Stomach (tissue), 9 donors: ENCODE measurements around the gene SPCS3. TPM values are rescaled to one million over a fixed set of nuclear protein-coding genes. Genes with fewer than 3 reads are reported as not detected.

Experiments used
- DNase-seq, 2 donors: peaks; one replicate each; pipeline versions ENCODE4 v3.0.0 to v3.0.0-alpha.2; 2013 to 2019
- H3K27ac ChIP-seq, 5 donors: fragments of 200-600 bp in 4 of 5; sonication (generic) in 4 of 5; one replicate each; pipeline ENCODE4 v1.5.1; 2013 to 2019; ENCODE audit warnings: mild to moderate bottlenecking in 1 of 5, moderate library complexity in 1 of 5
- H3K27me3 ChIP-seq, 3 donors: fragments of 200-600 bp; sonication (generic); one replicate each; pipeline ENCODE4 v1.5.1; 2017 to 2019; ENCODE audit warnings: mixed run types in 1 of 3
- H3K36me3 ChIP-seq, 4 donors: fragments of 200-600 bp; sonication (generic); 1 replicate in 3 of 4; 2 replicates in 1 of 4; pipeline ENCODE4 v1.5.1; 2016 to 2019
- H3K4me1 ChIP-seq, 4 donors: fragments of 200-600 bp; sonication (generic); one replicate each; pipeline ENCODE4 v1.5.1; 2016 to 2019
- H3K4me3 ChIP-seq, 4 donors: fragments of 200-600 bp; sonication (generic) in 3 of 4; one replicate each; pipeline ENCODE4 v1.5.1; 2016 to 2019; ENCODE audit warnings: mild to moderate bottlenecking in 1 of 4
- H3K9me3 ChIP-seq, 4 donors: fragments of 200-600 bp; sonication (generic); one replicate each; pipeline ENCODE4 v1.5.1; 2016 to 2019
- CTCF ChIP-seq, 7 experiments: fragments of 450-650 bp in 4 of 7; fragments of 200-600 bp in 3 of 7; sonication (generic) in 3 of 7; IDR thresholded peaks; one replicate each; pipeline ENCODE4 v1.5.1; 2016 to 2019; ENCODE audit warnings: antibody characterized with exemption in 7 of 7, control low read depth in 2 of 7, mild to moderate bottlenecking in 1 of 7
- EP300 ChIP-seq: sonication (generic); formaldehyde crosslinking; IDR thresholded peaks from one replicate; pipeline ENCODE4 v1.6.1; 2017; ENCODE audit warnings: antibody characterized with exemption
- POLR2A ChIP-seq, 4 donors: fragments of 450-650 bp; IDR thresholded peaks; one replicate each; pipeline ENCODE4 v1.6.1; 2016; ENCODE audit warnings: antibody characterized with exemption in 4 of 4, control low read depth in 2 of 4, mild to moderate bottlenecking in 1 of 4, moderate library complexity in 1 of 4
- POLR2AphosphoS5 ChIP-seq, 3 donors: sonication (generic); formaldehyde crosslinking; IDR thresholded peaks; one replicate each; pipeline ENCODE4 v1.6.1; 2016; ENCODE audit warnings: antibody characterized with exemption in 3 of 3
- WGBS, 5 donors: extraction: QIAGEN DNeasy Blood & Tissue Kit in 3 of 5; methylation state at CpG; one replicate each; pipeline versions ENCODE4 v1.1.5 to v1.1.7; 2013 to 2018; 5-methylcytosine and 5-hydroxymethylcytosine counted together
- intact Hi-C: fragments of 100-400 bp; cut with DNase I; formaldehyde crosslinking; loops from one replicate; pipeline ENCODE4 v1.15.1; 2023; ENCODE audit warnings: low total_unique reads
- polyA plus RNA-seq, 3 donors: library from polyadenylated mRNA; stranded (reverse); fragments of 200-250 nt; gene quantifications; one replicate each; pipeline ENCODE4 v1.2.3, GENCODE V29; 2013
- total RNA-seq, 5 donors: library from RNA; depleted of rRNA; stranded (reverse); fragments of >200 nt; gene quantifications; one replicate each; pipeline versions ENCODE4 v1.1.0 to v1.2.3, GENCODE V29; 2014 to 2016
- donor health status: healthy with polysubstance abuse.
- donor health status: Bipolar disorder and iron deficiency.
- donor health status: healthy.

Gene SPCS3
- total and polyA plus RNA-seq, 8 donors = 18.8 to 224 (median 33.1) TPM

- H3K4me1 ChIP-seq = peaks cover 0 to 9% (median 0%) of the 10 kb centered on the region in 4 donors
- no peaks in the 10 kb centered on the region for H3K9me3 ChIP-seq
- intact Hi-C loops = no loop called here
These were observed 21.1 kb upstream of the SPCS3 start for GRCh38 chr4:176298664-176299063.

GRCh38 chr4:176300036-176300435, 19.7 kb upstream of the SPCS3 start:
- Histone ChIP-seq H3K4me3 (no peak overlapping the region), H3K9me3 (no peaks in the 10 kb centered on the region), H3K27ac (no peak overlapping the region), H3K27me3 (no peaks in the 10 kb centered on the region), H3K36me3 (no peaks in the 10 kb centered on the region), H3K4me1 (peaks cover 0 to 9% (median 0%) of the 10 kb centered on the region in 4 donors)
- 73 to 90% (median 81%) methylated on average over 7 to 9 of the region's 9 CpGs for WGBS, 5 donors
- DNase-seq = no peak
- TF ChIP-seq POLR2A (IDR thresholded peaks at IDR 0.05) (no peak), POLR2AphosphoS5 (IDR thresholded peaks at IDR 0.05) (no peak), CTCF (IDR thresholded peaks at IDR 0.05) (no peak), EP300 (no peak)
- intact Hi-C loops = no loop called here

More at GRCh38 chr4:176298664-176299063, 21.1 kb upstream of the SPCS3 start:
- TF ChIP-seq POLR2AphosphoS5 (IDR thresholded peaks at IDR 0.05) = no peak
- TF ChIP-seq EP300 = no peak
- TF ChIP-seq POLR2A (IDR thresholded peaks at IDR 0.05) = no peak
- 75 to 84% (median 83%) methylated on average over 6 of the region's 6 CpGs for whole genome bisulfite sequencing, 5 donors
- no peak overlapping the region for H3K27ac ChIP-seq
- DNase-seq = no peak
- H3K36me3 ChIP-seq = no peaks in the 10 kb centered on the region
- H3K27me3 ChIP-seq = no peaks in the 10 kb centered on the region
- H3K4me3 ChIP-seq = no peak overlapping the region

GRCh38 chr4:176300565-176300964, 19.2 kb upstream of the SPCS3 start:
- H3K27ac ChIP-seq = no peak overlapping the region
- intact Hi-C loops = no loop called here
- H3K27me3 ChIP-seq = no peaks in the 10 kb centered on the region
- TF ChIP-seq POLR2AphosphoS5 (IDR thresholded peaks at IDR 0.05) = no peak
- TF ChIP-seq POLR2A (IDR thresholded peaks at IDR 0.05) = no peak
- no peak for TF ChIP-seq CTCF (IDR thresholded peaks at IDR 0.05)
- no peak for TF ChIP-seq EP300
- peaks cover 0 to 9% (median 0%) of the 10 kb centered on the region in 4 donors for H3K4me1 ChIP-seq
- H3K9me3 ChIP-seq = no peaks in the 10 kb centered on the region
- no peaks in the 10 kb centered on the region for H3K36me3 ChIP-seq
- no peak overlapping the region for H3K4me3 ChIP-seq
- DNase-seq = no peak

GRCh38 chr4:176302283-176303275, 17.2 kb upstream of the SPCS3 start:
- intact Hi-C loops = no loop called here
- 26 to 52% (median 37%) methylated on average over 2 of the region's 2 CpGs for WGBS, 5 donors

GRCh38 chr4:176303938-176304337, 15.8 kb upstream of the SPCS3 start:
- TF ChIP-seq CTCF (IDR thresholded peaks at IDR 0.05) (no peak), POLR2AphosphoS5 (IDR thresholded peaks at IDR 0.05) (no peak), EP300 (no peak), POLR2A (IDR thresholded peaks at IDR 0.05) (no peak)
- Histone ChIP-seq H3K36me3 (no peaks in the 10 kb centered on the region), H3K27ac (no peak overlapping the region), H3K27me3 (no peaks in the 10 kb centered on the region), H3K4me3 (no peak overlapping the region), H3K9me3 (no peaks in the 10 kb centered on the region), H3K4me1 (peaks cover 0 to 9% (median 0%) of the 10 kb centered on the region in 4 donors)
- WGBS, 5 donors = 15 to 32% (median 23%) methylated on average over 1 of the region's 1 CpG
- intact Hi-C loops = no loop called here
- DNase-seq = no peak

More at GRCh38 chr4:176302283-176303275, 17.2 kb upstream of the SPCS3 start:
- DNase-seq = no peak
- no peaks in the 10 kb centered on the region for H3K27me3 ChIP-seq
- H3K36me3 ChIP-seq = no peaks in the 10 kb centered on the region
- no peaks in the 10 kb centered on the region for H3K9me3 ChIP-seq
- no peak overlapping the region for H3K27ac ChIP-seq
- peaks cover 0 to 9% (median 0%) of the 10 kb centered on the region in 4 donors for H3K4me1 ChIP-seq
- H3K4me3 ChIP-seq = no peak overlapping the region
- TF ChIP-seq POLR2A (IDR thresholded peaks at IDR 0.05) = no peak
- TF ChIP-seq POLR2AphosphoS5 (IDR thresholded peaks at IDR 0.05) = peak in 1 of 3 donors; percentile 18
